Ramos (cell line): Measurements from ENCODE around the gene DALRD3.
"Not testable (repeated sequence)": the region's sequence is repeated elsewhere in the genome, so short reads cannot be mapped to it uniquely, and the experiment has no call there.

Experiments used
- in situ Hi-C: fragments of 300-500 bp; cut with MboI; formaldehyde crosslinking; loops from one replicate; pipeline ENCODE4 v1.14.3; 2022; ENCODE audit warnings: low sequenced_read_pairs; ENCODE audit not compliant: unreplicated experiment

DALRD3 gene

DNA sequence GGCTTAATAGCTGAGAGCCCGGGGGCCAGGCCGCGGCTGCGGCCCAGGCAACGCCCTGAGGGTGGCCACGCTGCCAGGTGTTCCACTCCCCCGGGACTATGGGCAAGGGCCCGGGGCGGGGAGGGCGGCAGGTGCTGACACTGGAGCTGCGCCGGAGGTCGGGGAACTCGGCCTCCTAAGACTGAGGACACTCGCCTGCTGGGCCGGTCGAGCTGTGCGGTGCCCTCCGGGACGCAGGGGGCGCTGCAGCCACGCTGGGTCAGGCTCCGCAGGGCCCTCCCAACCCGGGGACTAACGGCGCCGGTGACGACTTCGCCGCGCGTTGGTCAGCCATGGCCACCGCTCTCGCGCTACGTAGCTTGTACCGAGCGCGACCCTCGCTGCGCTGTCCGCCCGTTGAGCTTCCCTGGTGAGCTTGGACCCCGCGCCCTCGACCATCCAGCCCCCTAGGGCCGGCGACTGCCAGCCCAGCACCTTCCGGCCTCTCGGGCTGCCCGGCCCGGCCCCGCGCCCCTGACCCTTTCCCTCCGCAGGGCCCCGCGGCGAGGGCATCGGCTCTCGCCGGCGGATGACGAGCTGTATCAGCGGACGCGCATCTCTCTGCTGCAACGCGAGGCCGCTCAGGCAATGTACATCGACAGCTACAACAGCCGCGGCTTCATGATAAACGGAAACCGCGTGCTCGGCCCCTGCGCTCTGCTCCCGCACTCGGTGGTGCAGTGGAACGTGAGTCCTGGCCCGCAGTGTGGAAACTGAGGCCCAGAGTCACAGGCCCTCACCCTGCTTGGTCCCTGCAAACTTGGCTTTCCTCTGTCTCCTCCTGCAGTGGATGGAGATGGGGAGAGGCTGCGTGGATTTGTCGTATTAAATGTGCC lies 3.7 kb upstream of the DALRD3 start, which contains the start of gene NDUFAF3:
TSS of gene NDUFAF3 (plus strand) at position 309 of the 875 bp plus-strand sequence. CDS start at position 333, 24 bp downstream.
- in situ Hi-C loops: no loop called here

DNA sequence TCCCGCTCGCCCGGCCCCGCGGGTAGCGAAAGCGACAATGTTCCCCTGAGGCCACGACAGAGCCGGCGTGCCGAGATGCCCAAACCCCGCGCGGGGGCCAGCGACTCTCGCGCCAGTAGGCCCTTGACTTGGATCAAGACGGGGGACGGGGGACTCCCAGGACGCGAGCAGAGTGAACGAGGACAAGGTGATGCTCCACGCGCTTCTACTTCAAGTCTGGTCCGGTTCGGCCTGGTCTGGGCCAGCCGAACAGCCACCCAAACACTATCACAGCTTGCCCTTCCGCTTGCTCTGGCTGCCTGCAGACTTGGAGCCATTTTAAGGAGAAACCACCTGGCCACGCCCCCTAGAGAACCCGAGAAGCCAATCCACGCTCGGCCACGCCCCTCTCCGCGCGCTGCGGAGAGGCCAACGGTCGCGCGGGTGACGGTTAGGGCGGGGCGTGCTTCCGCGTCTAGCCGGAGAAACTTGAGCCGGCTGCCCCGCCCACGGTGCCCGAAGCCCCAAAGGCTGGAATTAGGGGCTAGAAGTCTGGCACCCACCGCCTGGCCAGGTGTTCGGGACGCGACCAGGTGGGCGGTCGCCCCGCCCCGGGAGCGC lies 2.9 kb upstream of the DALRD3 start:
- in situ Hi-C loops: no loop called here

DNA sequence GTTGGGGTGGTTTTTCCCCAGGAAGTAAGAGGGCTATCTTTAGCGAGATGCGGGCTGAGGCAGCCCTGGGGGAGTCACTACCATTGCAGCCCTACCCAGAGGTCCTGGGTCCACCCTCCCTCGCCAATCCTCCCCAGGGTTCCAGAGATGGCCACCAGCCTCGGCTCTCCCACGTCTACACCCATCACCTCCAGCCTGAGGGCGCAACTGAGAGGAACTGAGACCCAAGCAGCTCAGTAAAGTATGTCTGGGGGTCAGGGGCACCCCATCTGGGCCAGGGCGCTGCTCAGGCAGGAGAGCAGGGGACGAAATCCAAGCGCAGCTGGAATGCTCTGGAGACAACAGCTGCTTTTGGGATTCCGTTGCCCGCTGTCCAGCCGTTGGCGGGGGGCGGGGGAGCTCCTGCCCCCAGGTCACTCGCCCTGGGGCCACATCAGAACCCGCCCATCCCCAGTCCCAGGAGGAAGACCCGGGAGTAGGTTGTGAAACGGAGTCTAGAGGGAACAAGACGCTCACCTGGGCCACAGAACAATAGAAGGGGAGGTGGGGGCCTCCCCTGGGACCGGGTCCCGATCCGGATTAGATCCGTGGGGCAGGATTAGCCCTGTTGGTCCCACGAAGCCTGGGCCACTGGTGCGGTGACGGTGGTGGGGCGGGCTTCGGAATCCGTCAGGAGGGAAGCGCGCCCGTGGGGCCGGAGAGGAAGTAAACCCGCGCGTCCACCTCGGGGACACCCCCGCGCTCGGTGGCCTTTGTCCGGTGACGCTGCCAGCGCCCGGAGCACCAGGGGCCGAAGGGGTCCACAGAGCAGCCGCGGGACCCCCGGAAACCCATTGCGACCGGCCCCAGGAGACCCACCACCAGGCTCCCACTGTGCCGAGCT lies 2.2 kb upstream of the DALRD3 start:
- in situ Hi-C loops: no loop called here

DNA sequence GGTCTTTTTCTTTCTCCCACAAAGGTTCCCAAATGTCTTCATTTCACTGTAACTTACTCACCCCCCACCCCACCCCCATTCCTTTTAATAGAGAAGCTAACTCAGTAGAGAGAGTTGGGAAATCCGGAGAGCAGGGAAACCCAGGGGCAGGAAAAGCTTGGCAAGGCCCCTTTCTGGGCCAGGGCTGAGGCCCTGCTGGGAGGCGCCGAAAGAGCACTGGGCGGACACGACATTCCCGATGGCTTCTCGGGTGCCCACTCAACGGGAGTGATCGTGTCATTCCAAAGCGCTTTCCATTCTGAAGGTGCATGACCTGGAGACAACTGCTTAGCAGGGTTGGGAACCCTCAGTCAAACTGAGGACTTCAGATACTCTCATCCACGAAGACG lies 1.6 kb upstream of the DALRD3 start:
- in situ Hi-C loops: no loop called here

DNA sequence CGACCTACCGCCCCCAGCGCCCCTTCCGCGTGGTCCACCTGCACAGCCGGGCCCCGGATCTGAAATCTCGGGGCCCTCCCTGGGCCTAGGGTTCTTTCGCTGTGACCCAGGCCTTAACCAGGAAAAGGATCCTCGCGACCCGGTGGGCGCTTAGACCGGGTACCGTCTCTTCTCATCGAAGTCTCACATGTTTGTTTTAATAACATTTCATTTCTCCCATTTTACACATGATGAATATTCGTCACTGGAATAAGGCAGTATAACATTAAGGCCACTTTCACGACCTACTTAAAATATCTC lies 277 bp upstream of the DALRD3 start:
- in situ Hi-C loops: no loop called here

DNA sequence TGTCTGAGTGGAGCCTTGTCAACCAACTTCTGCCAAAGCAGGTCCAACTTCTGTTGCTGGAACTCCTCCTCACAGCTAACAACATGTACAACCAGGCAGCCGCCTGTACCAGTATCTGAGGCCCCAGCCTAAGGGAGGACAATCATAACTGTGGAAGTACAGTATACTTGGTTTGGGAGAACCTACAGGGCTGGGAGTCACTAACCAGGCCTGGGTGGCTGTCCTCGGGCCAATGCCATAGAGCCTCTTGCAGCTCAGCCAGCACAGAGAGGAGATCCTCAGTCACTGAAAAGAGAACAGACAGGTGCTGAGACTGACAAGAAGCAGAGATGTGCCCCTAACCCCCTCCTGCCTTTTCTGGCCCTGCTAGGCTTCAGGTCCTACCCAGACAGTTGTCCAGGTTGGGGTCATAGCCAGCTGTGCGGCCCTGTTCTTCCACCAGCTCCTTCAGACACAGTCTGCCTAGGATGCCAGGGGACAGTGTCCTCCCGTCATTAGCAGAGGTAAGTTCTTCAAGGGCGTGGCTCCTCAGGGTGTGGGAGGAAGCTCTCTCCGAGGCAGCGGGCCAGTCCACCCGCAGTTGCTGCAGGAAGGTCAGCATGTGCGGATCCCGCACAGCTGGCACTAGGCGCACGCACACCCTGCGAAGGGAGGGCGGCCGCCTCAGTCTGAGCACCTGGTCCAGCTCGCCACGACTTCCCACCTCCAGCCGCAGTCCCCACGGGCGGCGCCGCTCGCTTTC lies 980 bp downstream of the DALRD3 start:
- in situ Hi-C loops: no loop called here

DNA sequence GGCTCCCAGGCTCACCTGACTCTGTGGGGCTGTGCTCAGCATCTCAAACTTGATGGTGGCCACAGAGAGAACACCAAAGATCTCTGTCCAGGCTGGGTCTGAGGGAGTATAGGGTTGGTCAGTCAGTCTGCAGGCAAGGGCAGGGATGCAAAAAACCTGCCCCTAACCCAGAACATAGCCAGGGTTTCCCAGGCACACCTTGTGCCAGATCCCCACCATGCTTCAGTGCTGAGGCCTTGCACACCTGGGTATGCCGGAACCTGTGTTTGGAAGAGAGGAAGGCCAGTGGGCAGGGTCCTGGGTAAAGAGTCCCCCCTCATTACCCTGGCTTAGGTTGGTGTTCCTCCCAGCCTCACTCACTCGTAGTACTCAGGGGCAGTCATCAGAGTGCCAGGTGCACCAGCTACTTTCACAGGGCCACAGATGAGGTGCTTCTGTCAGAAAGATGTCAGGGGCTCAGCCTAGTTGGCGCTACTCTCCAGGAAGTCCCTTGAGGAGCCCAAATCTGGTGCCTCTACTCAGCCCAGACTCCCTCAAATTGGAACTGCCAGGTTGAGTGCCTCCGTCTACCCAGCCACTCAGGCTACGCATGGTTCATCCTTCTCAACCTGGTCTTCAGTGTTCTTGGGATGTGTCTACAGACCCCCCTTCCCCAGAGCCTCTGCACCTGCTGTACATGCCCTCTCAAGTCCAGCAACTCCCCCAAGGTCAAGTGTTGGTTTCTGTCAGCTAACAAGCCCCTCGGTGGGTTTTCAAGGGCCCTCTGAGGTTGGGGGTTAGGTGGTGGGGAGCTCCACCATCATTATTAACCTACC lies 1.8 kb downstream of the DALRD3 start:
- in situ Hi-C loops: no loop called here

DNA sequence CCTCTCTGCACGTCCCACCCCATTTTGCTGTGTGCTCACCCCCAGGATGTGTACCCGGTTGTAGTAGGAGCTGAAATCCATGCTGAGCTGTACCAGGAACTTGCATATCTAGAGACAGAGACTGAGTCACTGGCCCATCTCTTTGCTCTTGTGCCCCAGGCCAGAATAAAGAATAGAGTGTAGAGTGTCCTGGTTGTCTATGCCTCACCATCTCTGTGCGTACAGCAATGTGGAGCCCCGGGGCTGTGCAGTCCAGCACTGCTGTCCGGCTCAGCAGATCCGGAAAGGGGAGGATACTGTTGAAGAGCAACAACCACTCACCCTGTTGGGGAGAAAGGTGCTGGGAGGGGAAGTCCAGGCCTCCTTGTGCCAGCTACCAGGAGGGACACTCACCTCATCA lies 2.6 kb downstream of the DALRD3 start:
- in situ Hi-C loops: no loop called here

DNA sequence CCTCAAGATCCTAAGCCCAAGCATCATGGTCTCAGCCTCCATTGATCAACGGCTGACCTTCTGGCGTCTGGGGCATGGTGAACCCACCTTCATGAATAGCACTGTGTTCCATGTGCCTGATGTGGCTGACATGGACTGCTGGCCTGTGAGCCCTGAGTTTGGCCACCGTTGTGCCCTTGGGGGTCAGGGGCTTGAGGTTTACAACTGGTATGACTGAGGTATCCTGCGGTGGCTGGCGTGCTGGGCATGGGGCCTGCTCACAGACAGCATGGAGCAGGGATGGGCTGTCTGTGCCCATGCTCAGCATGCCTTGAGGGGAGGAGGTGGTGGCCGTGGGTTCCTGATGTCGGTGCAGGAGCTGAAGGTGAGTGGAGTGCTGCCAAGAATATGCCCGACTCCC lies 3.3 kb downstream of the DALRD3 start:
- in situ Hi-C loops: no loop called here

DNA sequence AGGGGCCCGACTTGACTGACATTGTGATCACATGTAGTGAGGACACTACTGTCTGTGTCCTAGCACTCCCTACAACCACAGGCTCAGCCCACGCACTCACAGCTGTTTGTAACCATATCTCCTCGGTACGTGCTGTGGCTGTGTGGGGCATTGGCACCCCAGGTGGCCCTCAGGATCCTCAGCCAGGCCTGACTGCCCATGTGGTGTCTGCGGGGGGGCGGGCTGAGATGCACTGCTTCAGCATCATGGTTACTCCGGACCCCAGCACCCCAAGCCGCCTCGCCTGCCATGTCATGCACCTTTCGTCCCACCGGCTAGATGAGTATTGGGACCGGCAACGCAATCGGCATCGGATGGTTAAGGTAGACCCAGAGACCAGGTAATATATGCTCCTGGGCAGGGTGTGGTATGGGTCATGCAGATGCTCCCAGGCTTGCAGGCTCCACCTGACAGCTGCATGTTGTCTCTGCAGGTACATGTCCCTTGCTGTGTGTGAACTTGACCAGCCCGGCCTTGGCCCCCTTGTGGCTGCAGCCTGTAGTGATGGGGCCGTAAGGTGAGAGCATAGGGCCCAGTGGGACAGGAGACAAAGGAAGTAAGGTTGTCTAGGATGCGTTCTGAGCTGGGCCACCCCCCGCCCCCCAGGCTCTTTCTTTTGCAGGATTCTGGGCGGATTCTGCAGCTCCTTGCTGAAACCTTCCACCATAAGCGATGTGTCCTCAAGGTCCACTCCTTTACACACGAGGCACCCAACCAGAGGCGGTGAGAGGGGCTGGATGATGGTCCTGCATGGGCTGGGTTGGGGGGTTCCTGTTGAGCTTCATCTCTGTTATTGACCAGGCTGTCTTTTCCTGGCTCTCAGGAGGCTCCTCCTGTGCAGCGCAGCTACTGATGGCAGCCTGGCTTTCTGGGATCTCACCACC lies 4.4 kb downstream of the DALRD3 start:
- in situ Hi-C loops: no loop called here

DNA sequence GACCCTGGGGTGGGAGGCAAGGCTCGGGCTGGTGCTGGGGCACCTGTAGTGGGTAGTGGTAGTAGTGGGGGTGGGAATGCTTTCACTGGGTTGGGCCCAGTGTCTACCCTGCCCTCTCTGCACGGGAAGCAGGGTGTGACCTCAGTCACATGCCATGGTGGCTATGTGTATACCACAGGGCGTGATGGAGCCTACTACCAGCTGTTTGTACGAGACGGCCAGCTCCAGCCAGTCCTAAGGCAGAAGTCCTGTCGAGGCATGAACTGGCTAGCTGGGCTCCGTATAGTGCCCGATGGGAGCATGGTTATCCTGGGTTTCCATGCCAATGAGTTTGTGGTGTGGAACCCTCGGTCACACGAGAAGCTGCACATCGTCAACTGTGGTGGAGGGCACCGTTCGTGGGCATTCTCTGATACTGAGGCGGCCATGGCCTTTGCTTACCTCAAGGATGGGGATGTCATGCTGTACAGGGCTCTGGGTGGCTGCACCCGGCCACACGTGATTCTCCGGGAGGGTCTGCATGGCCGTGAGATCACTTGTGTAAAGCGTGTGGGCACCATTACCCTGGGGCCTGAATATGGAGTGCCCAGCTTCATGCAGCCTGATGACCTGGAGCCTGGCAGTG lies 5.2 kb downstream of the DALRD3 start:
- in situ Hi-C loops: no loop called here

DNA sequence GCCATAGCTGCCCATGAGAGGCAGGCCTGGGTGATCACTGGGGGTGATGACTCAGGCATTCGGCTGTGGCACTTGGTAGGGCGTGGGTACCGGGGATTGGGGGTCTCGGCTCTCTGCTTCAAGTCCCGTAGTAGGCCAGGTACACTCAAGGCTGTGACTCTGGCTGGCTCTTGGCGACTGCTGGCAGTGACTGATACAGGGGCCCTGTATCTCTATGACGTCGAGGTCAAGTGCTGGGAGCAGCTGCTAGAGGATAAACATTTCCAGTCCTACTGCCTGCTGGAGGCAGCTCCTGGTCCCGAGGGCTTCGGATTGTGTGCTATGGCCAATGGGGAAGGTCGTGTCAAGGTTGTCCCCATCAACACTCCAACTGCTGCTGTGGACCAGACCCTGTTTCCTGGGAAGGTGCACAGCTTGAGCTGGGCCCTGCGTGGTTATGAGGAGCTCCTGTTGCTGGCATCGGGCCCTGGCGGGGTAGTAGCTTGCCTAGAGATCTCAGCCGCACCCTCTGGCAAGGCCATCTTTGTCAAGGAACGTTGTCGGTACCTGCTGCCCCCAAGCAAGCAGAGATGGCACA lies 5.9 kb downstream of the DALRD3 start:
- in situ Hi-C loops: no loop called here

DNA sequence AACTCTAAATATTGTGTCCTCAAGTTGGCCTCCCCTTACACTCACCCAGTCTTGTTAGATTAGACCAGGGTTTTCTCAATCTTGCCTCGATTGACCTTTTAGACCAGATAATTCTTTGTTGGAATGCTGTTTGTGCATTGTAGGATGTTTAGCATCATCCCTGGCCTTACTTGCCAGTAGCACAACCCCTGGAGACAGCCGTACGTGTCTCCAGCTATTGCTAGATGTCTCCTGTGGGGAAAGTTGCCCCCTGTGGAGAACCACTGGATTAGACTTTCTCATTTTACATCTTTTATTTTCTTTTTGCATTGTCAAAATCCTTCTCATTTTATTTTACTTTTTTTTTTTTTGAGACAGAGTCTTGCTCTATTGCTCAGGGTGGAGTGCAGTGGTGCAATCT lies 9.0 kb downstream of the DALRD3 start:
- in situ Hi-C loops: no loop called here

DNA sequence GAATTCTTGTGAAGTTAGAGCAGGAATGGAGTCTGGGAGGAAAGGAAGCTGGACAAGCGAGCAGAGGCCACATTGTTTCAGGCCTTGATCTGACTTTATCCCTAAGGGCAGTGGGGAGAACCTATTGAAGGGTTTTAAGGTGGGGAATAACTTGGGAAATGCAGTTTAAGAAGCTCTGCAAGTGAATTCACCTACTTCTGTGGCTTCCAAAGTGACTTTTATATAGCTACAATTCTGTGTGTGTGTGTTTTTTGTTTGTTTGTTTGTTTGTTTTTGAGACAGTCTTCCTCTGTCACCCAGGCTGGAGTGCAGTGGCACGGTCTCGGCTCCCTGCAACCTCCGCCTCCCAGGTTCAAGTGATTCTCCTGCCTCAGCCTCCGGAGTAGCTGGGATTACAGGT lies 9.8 kb downstream of the DALRD3 start:
- in situ Hi-C loops: not testable (repeated sequence)

DNA sequence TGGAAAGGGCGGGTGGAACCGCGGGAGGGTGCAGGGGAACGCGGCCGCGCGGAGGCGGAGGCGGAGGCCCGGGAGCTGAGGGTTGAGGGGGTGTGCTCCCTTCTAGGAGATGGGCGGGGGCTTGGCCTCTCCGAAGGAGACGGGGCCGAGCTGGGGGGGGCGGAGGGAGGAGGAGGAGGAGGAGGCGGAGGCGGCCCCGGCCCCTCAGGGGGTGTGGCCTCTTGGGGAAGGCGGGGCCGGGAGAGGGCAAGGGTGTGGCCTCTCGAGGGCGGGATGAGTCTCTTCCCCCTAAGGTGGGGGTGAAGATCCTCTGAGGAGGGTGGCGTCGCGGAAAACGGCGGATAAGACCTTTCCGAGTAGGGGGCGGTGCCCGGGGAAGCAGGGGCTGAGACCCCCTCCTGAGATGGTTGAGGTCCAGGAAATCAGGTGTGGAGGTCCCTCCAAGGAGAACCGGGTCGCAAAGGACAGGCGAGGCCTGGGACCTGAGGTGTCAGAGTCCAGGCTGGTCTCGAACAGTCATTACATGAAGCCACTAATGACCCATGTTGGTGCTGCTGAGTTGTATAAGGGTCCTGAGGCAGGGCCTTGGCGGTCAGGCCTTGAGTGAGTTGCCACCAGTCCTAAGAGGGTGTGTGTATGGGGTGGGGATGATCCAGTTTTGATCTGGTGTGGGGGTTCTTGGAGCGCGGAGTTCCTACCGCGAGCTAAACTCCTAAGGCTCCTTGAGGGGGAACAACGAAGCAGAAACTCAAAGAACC lies 10.4 kb downstream of the DALRD3 start:
- in situ Hi-C loops: no loop called here

DNA sequence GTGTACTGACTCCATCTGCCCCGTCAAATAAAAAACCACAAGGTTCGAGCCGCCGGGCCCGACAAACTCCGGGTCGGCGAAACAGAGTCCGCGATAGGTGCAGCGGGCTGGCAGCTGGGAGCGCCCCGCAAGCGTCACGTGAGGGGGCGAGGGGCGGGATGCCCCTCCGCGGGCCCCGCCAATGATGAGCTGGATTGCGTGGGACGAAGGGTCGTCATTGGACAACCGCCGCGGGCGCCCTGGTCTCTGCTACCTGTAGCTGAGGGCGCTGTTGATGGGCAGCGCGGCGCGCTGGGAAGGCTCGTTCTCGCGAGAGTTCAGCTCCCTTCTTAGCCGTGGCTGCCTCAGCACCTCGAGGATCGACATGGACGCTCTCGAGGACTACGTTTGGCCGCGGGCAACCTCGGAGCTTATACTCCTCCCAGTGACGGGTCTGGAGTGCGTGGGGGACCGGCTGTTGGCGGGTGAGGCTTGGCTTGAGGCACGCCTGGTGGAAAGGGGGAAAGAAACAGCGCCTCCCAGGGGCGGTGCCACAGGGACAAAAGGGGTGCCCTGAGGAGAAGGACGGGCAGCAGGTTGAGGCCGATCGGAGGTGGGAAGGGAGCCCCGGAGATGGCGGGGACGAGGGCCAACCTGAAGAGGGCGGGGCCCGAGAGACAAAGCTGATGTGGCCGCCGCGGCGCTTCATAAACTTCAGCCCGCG lies 11.2 kb downstream of the DALRD3 start, which contains the start of gene WDR6:
TSS of gene WDR6 (plus strand) at position 324 of the 703 bp plus-strand sequence. CDS start at position 365, 41 bp downstream.
- in situ Hi-C loops: no loop called here
